GM18519 (cell line): Measurements from ENCODE around the gene UTP3.
"Not testable (repeated sequence)": the region's sequence is repeated elsewhere in the genome, so short reads cannot be mapped to it uniquely, and the experiment has no call there.

ENCODE experiments used
- ATAC-seq: cut with Tn5 transposase; IDR thresholded peaks from one replicate; pipeline ENCODE4 v1.9.1; 2021; ENCODE audit warnings: mild to moderate bottlenecking, moderate library complexity; ENCODE audit not compliant: unreplicated experiment, low FRiP score

The UTP3 gene, protein sequence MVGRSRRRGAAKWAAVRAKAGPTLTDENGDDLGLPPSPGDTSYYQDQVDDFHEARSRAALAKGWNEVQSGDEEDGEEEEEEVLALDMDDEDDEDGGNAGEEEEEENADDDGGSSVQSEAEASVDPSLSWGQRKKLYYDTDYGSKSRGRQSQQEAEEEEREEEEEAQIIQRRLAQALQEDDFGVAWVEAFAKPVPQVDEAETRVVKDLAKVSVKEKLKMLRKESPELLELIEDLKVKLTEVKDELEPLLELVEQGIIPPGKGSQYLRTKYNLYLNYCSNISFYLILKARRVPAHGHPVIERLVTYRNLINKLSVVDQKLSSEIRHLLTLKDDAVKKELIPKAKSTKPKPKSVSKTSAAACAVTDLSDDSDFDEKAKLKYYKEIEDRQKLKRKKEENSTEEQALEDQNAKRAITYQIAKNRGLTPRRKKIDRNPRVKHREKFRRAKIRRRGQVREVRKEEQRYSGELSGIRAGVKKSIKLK

DNA sequence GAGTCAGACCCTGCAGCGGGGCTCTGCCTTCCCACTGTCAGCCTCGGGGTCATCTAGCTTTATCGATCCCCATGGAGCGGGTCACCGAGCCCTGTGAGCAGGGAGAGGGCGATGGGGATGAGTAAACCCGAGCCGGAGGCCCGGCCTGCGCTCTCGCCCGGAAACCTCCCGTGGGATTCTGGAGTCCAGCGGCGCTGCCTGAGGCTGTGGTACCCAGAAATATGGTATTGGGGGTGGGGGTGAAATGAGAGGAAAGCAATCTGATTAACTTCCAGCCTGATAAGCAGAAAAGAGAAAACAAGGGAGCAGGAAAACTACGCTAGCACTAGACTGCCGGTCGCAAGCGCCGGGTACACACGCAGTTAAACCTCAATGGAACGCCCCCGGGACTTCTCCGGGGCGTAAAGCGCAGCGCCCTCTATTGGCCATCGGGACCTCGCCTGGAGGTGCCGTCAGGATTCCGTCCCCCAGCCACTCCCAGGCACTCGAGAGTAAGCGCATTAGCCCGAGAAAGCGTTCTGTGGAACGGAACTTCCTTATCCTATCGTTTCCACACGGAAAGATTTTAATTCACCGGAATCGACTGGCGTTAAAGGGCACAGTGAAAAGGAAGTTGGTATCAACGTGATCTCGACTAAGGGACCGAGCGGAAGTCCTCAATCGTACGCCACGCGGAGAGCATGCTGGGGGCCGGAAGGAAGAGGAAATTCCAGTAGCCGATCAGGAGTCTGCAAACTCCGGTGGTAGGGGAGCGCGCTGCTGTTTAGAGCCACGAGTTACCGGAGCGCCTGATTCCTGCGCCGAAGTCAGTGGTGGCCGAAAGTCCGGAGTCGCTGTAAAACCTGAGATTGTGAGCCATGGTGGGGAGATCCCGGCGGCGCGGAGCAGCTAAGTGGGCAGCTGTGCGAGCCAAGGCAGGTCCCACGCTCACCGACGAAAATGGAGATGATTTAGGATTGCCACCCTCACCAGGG lies at the start of gene UTP3:
TSS of gene UTP3 (plus strand) at position 712 of the 974 bp plus-strand sequence. CDS start at position 858, 146 bp downstream.
- ATAC-seq, result peak; percentile 87

DNA sequence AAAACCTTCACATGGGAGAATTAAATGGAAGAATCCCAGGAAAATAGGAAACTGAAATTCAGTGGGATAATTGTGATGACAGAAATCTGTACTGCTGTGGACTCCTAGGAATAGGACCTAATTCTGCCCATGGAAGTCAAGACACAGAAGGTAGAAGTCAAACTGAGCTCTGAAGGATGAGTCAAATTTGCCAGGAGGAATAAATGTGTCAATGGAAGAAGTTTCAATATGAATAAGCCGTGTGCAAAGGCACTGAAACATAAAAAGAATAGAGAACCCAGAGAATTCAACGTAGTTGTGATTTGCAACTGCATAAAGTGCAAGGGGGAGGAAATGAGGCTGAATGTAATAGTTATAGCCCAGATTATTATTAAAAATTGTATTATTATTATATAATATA lies 48.1 kb upstream of the UTP3 start:
- peak; percentile 72 for ATAC-seq

DNA sequence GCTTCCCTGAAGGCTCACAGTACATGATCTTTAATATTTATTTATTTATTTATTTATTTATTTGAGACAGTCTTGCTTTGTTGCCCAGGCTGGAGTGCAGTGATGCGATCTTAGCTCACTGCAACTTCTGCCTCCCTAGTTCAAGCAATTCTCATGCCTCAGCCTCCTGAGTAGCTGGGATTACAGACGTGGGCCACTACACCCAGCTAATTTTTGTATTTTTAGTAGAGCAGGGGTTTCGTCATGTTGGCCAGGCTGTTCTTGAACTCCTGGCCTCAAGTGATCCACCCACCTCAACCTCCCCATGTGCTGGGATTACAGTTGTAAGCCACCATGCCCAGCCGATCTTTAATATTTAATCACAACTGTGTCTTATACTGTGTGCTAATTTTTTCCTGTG lies 37.6 kb upstream of the UTP3 start:
- not testable (repeated sequence) for ATAC-seq

DNA sequence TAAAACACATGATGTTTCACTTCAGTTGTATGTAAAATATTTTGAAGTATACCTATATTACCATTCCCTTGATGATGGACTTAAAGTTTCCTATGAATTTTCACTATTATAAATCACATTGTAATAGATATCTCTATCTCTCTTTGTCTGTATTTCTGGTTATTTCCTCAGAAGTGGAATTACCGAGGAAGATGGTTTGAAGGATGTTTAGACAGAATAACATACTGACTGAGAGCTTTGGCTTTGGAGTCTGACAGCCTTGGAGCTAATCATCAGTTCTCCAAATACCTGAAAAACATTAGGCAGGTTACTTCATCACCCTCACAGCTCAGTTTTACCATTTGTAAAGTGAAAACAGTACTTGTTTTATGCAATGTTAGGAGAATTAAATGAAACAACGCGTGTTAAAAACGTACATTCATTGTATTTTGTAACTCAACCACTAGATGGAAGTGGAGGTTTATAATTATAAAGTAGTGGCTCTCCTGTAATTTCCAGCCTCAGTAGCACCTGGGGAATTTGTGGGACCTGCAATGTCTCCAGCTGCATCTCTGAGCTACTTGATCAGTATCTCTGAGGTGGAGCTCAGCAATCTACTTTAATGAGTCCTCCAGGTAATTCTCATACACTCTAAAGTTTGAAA lies 36.3 kb upstream of the UTP3 start:
- ATAC-seq, result no peak

DNA sequence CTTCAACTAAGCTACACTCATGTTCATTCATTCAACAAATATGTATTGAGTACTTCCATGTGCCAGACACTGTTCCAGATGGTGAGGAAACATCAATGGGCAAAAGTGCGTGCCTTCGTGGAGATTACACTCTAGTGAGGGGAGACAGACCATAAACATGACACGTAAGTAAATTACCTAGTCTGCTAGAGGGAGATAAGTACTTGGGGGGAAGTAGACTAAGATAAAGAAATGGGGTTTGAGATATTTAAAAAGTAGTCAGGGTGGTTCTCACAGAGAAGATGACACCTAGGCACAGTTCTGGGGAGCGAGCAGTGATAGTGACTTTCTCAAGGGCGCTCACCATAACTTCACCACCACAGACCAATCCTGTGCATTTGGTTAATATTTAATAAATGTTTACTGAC lies 33.7 kb upstream of the UTP3 start:
- no peak for ATAC-seq

DNA sequence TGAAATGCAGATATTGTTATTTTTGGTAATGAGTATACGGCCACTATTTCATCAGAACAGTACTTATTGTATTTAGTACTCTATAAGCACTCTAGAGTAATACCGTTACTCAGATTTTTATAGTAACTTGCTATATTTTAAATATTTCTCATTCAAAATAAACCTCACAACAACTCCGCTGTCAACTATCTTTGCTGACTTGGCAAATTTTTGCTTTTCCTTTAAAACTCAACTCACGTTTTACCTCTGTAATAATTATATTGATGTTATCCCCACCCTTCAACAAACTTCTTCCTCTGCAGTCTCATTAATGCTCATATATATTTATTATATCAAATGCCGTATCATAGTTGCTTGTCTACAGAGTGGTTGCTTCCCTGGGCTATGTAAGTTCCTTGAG lies 31.0 kb upstream of the UTP3 start:
- no peak for ATAC-seq

DNA sequence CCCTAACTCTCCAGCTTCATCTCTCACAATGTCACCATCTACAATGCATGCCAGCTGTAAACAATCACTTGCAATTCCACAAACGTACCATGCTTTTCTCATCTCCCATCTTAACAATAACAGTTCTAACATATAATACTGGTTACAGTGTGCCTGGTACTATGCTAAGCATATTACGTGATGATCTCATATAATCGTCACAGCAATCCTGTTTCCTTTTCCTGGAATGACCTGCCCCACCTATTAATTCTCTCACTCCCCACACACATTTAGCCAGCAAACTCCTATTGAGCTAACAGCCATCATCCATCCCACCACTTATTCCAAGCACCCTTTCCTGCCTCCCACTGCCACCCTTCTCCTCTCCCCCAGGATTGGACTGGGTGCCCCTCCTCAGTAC lies 29.9 kb upstream of the UTP3 start:
- ATAC-seq, result no peak

DNA sequence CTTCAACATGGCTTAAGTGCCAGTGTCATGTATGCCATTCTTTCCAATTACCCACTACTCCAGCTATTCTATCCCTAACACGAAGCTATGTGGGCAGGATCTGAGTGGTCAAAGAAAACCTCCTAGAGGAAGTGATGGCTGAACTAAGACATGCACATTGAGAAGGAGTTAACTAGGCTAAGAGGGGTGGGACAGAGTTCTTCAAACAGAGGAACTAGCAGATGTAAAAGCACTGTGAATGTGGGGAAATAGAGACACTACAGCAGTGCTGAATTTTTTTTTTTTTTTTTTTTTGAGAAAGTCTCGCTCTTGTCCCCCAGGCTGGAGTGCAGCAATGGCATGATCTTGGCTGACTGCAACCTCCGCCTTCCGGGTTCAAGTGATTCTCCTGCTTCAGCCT lies 28.2 kb upstream of the UTP3 start:
- ATAC-seq, result no peak

DNA sequence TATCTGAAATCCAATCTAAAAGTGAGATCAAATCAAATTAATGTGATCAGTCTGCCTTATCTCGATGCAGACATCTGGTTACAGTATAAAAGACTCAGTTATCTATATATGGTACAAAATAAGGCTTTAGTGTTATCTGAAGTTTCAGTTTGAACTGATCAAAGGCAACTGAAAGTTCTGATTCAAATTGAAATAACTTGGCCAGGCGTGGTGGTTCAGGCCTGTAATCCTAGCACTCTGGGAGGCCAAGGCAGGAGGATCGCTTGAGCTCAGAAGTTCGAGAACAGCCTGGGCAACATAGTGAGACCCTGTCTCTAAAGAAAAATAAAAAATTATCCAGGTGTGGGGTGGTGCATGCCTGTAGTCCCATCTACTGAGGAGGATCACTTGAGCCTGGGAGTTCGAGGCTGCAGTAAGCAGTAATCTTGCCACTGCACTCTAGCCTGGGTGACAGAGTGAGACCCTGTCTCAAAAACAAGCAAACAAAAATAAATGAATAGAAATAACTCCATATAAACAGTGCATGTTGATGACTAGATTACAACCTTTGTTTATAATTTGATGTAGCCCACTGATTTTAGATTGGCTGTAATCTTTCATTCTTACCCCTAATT lies 26.9 kb upstream of the UTP3 start:
- peak; percentile 82 for ATAC-seq

DNA sequence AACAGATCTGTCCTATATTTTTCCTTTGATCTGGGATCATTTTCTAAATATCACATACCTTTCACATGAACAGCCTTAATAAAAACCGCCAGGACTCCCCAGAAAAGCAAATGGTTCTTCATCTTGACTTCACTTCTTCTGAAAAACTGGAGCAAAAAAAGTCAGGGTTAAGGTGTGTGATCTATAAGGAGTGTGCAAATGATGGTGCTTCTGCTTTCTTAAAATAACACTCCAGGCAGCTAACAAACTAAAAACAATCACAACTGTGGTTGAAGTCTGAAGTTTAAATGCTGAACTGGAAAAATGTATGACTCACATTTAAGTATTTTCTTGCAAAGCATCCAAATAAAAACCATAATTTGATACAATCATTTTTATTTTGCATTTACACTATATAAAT lies 22.0 kb upstream of the UTP3 start, which contains the start of gene JCHAIN:
TSS of gene JCHAIN (minus strand) at position 140 of the 400 bp plus-strand sequence. CDS start at position 122, 18 bp downstream.
- no peak for ATAC-seq

DNA sequence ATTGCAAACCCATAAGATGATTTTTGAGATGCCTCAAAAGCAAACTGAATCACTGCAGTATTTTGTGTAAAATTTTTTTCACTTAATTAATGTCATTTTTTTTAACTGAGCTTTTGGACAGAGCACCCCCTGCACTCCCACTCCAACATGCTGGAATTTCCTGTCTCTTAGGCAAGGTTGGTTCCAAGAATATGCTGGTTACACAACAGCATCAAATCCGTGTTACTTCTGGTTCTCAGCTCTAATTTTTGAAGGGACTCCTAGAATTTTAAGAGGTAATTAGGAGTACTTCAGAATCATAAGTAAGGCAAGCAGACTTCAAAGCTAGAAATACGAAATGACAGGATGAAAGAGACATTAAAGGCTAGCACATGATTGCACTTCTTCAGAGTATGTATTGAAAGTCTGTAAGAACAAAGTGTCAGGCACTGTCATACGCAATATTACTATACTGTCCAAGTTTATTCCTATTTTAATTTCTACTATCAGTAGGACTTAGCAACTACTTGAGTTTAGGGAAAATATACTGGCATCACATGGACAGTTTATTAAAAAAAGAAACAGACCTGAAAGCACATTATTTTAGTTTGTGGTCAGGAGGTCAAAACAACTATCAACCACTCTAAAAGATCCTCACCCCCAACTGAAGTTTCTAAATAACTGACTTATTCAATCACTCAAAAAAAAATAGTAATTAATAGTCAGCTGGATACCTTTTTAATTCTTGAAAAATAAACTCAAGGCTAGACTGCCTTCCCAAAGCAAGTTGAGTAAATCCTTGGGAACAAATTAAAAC lies 20.4 kb upstream of the UTP3 start:
- ATAC-seq, result no peak

DNA sequence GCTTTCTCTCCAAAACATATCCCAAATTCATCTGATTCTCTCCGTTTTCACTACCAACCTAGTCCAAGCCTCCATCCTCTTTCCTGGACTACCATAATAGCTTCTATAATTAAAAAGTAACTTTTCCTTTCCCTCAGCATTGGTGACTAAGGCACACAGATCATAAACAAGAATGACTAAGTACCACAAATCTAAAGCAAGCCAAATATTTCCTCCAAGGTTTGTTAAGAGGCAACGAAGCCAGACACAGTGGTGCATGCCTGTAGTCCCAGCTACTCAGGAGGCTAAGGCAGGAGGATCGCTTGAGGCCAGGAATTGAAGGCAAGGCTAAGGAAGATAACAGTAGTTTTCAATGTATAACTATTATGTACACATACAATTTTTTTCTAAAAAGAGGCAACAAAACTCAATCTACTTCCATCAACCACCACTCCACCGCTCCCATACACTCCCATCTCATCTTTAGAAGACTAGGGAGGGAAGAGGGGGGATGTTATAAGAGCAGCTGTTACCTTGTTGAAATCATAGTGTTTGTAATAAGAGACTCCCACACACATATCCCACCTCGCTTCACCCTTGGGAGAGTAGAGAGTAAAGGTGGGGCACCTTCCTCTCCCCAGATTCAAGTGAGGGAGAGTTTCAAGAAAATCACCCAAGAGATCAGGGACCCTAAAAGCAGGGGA lies 17.9 kb upstream of the UTP3 start:
- ATAC-seq, result no peak

DNA sequence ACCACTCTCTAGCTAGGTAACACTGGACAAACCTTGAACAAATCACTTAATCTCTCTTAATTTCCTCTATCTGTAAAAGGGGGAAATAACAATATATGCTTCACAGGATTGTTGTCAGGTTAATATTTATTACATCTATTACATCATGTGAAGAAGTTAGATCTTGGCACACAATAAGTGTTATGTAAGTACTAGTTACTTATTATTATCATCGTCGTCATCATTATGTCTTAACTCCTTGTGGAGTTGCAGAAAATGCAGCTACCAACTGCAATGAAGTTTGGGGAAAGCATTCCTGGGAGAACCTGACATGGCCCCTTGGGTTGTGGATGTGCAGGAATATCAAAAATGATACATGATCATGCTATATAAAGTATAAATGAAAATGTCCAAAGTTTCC lies 17.2 kb upstream of the UTP3 start:
- ATAC-seq, result no peak

DNA sequence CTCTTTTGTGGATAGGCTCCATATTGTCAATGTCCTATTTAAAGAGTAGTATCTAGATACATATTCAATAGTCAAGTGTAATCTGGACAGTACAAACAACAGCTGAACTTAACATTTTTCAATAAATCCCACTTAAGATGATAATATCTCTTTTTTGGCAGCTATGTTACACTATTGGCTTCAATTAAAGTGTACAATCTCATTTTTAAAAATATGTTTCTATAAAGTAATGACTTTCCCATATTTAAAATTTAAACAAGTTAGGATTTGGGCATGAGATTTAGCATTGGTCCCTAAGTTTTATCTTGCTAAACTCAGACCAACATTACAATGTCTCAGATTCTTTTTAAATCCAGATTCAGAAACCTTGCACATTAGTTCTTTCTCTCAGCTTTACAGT lies 14.1 kb upstream of the UTP3 start:
- no peak for ATAC-seq

DNA sequence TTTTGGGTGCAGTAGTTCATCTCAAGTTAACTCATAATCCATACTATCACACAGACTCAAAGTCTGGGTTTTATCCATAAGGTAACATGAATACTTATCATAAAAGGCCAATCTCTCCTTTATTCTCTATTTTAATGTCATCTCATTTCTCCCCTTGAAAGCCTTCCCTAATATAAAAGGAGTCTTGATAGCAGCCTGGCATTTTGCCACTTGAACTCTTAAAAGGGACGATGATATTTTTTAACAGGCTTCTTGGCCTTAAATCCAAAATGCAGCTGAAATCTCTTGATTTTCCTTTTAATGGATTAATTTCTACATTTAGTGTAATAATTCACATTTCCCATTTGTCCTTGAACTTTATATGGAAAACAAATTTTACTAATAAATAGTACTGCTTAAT lies 13.6 kb upstream of the UTP3 start:
- ATAC-seq, result no peak

DNA sequence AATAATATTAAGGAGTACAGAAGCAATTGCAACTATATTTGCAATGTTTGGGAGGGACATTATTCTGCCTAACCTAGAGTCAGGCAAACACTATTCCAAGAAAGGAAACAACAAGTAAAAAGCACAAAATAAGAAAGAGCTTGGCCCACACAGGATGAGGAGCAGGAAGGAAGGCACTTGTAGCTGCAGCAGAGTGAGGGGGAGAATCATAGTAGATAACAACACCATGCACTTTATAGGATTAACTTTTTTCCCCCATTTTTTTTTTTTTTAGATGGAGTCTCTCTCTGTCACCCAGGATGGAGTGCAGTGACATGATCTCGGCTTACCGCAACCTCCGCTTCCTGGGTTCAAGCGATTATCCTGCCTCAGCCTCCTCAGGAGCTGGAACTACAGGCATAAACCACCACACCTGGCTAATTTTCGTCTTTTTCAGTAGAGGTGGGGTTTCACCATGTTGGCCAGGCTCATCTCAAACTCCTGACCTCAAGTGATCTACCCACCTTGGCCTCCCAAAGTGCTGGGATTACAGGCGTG lies 11.7 kb upstream of the UTP3 start:
- ATAC-seq, result no peak

DNA sequence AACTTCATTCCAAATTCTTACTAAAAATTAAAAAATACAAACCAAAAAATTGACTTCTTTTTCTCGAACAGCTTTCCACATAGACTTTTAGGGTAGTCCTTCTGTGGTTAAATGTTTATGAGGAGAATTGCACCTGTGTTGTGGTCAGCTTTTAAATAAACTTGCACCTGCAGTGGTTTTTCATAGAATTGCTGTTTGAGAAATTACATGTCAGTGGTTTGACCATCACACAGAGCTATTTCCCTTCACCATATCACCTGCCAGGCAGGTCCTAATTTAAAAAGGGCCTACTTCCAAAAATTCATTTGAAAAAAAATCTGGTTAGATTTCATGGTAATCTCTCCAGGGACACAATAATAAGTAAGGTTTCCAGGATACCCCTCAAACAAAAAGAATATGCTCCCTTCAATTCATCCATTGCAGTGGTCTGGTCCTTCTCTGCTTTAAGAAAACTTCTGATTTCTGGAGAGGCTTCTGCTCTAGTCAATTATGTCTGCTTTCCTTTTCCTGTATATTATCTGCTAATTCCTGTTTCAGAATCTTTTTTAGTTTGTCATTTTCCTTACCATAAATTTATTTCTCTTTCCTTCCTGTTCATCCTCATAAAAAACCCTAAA lies 9.8 kb upstream of the UTP3 start:
- peak; percentile 75 for ATAC-seq

DNA sequence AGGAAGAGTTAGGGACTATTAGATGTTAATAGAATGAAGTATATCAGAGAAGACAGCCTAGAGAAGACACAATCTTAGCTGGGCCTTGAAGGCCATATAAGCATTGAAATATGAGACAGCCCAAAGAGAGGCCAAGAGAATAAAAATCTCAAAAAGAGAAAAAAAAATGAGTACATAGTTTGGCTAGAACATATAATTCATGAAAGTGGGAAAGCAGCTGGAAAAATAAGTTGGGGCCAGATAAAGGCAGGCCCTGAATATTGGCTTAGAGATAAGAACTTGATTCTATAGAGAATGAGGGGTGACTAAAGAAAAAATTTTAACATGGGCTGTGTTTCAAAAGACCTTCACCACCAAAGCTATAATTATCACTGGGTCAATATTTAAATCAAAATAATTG lies 7.4 kb upstream of the UTP3 start:
- ATAC-seq, result no peak
